Measurements from ENCODE around the gene FLNC. TPM values are rescaled to one million over a fixed set of nuclear protein-coding genes. Genes with fewer than 3 reads are reported as not detected.

The FLNC gene
- total and polyA plus RNA-seq, 2 donors (not counting 1 experiment from before 2014, with no cell fraction given): 0.01 TPM; not detected in 1

DNA sequence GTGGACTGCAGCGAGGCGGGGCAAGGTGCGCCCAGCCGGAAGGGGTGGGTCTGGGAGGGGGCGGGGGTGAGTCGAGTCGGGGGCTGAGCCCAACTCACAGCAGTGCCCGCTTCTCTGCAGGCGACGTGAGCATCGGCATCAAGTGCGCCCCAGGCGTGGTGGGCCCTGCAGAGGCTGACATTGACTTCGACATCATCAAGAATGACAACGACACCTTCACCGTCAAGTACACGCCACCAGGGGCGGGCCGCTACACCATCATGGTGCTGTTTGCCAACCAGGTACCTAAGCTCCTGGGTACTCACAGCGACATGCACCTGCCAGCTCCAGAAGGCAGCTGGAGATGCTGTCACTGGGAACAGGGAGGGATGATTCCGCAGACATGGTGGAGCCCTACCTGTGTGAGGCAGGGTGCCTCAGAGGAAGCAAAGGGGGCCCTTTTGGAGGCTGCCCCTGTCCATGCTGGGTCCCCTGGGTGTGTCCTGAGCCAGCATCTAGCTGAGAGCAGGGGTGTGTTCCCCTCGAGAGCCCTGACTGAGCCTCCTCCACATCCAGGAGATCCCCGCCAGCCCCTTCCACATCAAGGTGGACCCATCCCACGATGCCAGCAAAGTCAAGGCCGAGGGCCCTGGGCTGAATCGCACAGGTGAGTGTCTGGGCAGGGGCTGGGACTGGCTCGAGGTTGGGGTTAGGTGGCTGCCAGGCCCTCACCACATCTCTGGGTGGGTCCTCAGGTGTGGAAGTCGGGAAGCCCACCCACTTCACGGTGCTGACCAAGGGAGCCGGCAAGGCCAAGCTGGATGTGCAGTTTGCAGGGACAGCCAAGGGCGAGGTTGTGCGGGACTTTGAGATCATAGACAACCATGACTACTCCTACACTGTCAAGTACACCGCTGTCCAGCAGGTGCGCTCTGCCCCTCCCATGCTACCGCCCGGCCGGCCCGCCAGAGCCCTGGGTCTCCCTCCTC is 12.8 kb downstream of the FLNC start:
- H3K9me3 Mint-ChIP-seq (ENCODE audit: insufficient read depth): no peaks in the 10 kb centered on the region
- WGBS (ENCODE audit: insufficient coverage): 94% methylated on average over 37 of the region's 38 CpGs
- H3K27me3 ChIP-seq (replicated peaks in 1 of 4; ENCODE audit: control extremely low read depth in 1 of 4, control insufficient read depth in 3 of 4, insufficient read depth in 4 of 4, low read length in 3 of 4): no peaks in the 10 kb centered on the region
- H3K36me3 ChIP-seq (replicated peaks in 1 of 2; ENCODE audit: control extremely low read depth in 1 of 2, control insufficient read depth in 1 of 2, extremely low read depth in 1 of 2, insufficient read depth in 2 of 2, low read length in 1 of 2): no peaks in the 10 kb centered on the region
- no peak overlapping the region for H3K9ac ChIP-seq (ENCODE audit: low read length)
- no peak overlapping the region for H3K4me3 ChIP-seq (ENCODE audit: control extremely low read depth in 1 of 5, extremely low read depth in 1 of 5, insufficient read depth in 1 of 5, low read depth in 2 of 5, low read length in 4 of 5)
- H3K27ac Mint-ChIP-seq: no peak overlapping the region
- H3K4me1 Mint-ChIP-seq: peaks cover 4% of the 10 kb centered on the region
- H3K4me3 Mint-ChIP-seq: no peak overlapping the region
- ATAC-seq (ENCODE audit: low read depth) (no peak), DNase-seq (no peak)
- no peaks in the 10 kb centered on the region for H3K79me2 ChIP-seq (ENCODE audit: control insufficient read depth, insufficient read depth, low read length)
- H3K4me1 ChIP-seq (ENCODE audit: control insufficient read depth in 2 of 2, insufficient read depth in 2 of 2, low read length in 2 of 2): peaks cover 0 to 11% of the 10 kb centered on the region in 2 donors
- CTCF ChIA-PET: interaction anchor here (1.0 to 2.9 kb wide), 7 partner anchors 20 to 247 kb away, joined by 3 to 21 read pairs (median 5); partner anchors contain the start of genes ATP6V1F and CCDC136
- no peak for TF ChIP-seq EZH2 (IDR thresholded peaks at IDR 0.05; ENCODE audit: borderline replicate concordance, insufficient read depth, low read depth, low read length, poor library complexity, severe bottlenecking)
- TF ChIP-seq, protein P1, sequence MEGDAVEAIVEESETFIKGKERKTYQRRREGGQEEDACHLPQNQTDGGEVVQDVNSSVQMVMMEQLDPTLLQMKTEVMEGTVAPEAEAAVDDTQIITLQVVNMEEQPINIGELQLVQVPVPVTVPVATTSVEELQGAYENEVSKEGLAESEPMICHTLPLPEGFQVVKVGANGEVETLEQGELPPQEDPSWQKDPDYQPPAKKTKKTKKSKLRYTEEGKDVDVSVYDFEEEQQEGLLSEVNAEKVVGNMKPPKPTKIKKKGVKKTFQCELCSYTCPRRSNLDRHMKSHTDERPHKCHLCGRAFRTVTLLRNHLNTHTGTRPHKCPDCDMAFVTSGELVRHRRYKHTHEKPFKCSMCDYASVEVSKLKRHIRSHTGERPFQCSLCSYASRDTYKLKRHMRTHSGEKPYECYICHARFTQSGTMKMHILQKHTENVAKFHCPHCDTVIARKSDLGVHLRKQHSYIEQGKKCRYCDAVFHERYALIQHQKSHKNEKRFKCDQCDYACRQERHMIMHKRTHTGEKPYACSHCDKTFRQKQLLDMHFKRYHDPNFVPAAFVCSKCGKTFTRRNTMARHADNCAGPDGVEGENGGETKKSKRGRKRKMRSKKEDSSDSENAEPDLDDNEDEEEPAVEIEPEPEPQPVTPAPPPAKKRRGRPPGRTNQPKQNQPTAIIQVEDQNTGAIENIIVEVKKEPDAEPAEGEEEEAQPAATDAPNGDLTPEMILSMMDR (IDR thresholded peaks at IDR 0.05): no peak
- no peak overlapping the region for H3K27ac ChIP-seq (ENCODE audit: low read length in 2 of 2)
- POLR2A ChIA-PET: no interaction called here
- no peak overlapping the region for H3K4me2 ChIP-seq (replicated peaks; ENCODE audit: low read depth, low read length, poor library complexity, severe bottlenecking)
- H3K9me3 ChIP-seq (ENCODE audit: control extremely low read depth in 1 of 3, control insufficient read depth in 2 of 3, insufficient read depth in 1 of 3, low read length in 2 of 3): no peaks in the 10 kb centered on the region
- intact Hi-C loops (cut with micrococcal nuclease): loop anchor here (1.0 to 2.0 kb wide), 2 partner anchors 40 to 248 kb away; no protein-coding TSS in a partner anchor
- no peaks in the 10 kb centered on the region for H3K27me3 Mint-ChIP-seq
- no peak overlapping the region for H2AFZ ChIP-seq (ENCODE audit: insufficient read depth, low read depth, low read length, poor library complexity, severe bottlenecking)
- no peaks in the 10 kb centered on the region for H4K20me1 ChIP-seq (ENCODE audit: control insufficient read depth, insufficient read depth, low read length, poor library complexity, severe bottlenecking)

All from B cell (primary cell).